Kidney (tissue), 14 donors: Measurements from ENCODE around the gene CARD10. TPM values are rescaled to one million over a fixed set of nuclear protein-coding genes. Genes with fewer than 3 reads are reported as not detected.

Experiments
- DNase-seq, 5 donors: peaks; one replicate each; pipeline ENCODE4 v3.0.0-alpha.2; 2013 to 2020
- FAIRE-seq: peaks from 2 replicates; lab custom pipeline; 2012; peaks lifted over from hg19 to GRCh38; lab: Jason Lieb, UNC
- H3K27ac ChIP-seq, 2 donors: one replicate each; pipeline ENCODE4 v1.7.0; 2013; ENCODE audit warnings: low read depth in 2 of 2, low read length in 2 of 2, inconsistent platforms in 1 of 2
- H3K27me3 ChIP-seq: one replicate; pipeline ENCODE4 v1.7.1; 2013; ENCODE audit warnings: low read length, inconsistent platforms; ENCODE audit not compliant: control insufficient read depth, insufficient read depth
- H3K36me3 ChIP-seq, 3 donors: one replicate each; pipeline versions ENCODE4 v1.7.0 to v1.7.1; 2013; ENCODE audit warnings: low read length in 3 of 3, control low read depth in 1 of 3, inconsistent platforms in 1 of 3; ENCODE audit not compliant: insufficient read depth in 3 of 3, control insufficient read depth in 2 of 3
- H3K4me1 ChIP-seq, 3 donors: one replicate each; pipeline versions ENCODE4 v1.7.0 to v1.7.1; 2013; ENCODE audit warnings: low read length in 3 of 3, inconsistent platforms in 1 of 3, low read depth in 1 of 3; ENCODE audit not compliant: control insufficient read depth in 2 of 3, insufficient read depth in 2 of 3
- H3K4me3 ChIP-seq, 3 donors: one replicate each; pipeline versions ENCODE4 v1.7.0 to v1.8.1; 2013; ENCODE audit warnings: low read length in 3 of 3, control low read depth in 1 of 3, inconsistent platforms in 1 of 3
- H3K9ac ChIP-seq, 3 donors: one replicate each; pipeline versions ENCODE4 v1.7.0 to v1.7.1; 2013; ENCODE audit warnings: low read length in 3 of 3, control low read depth in 1 of 3, inconsistent platforms in 1 of 3
- H3K9me3 ChIP-seq, 3 donors: one replicate each; pipeline versions ENCODE4 v1.7.0 to v1.7.1; 2013; ENCODE audit warnings: low read length in 3 of 3, control low read depth in 1 of 3, inconsistent platforms in 1 of 3; ENCODE audit not compliant: control insufficient read depth in 2 of 3, insufficient read depth in 1 of 3
- intact Hi-C: fragments of 100-400 bp; cut with DNase I; formaldehyde crosslinking; loops from one replicate; pipeline ENCODE4 v1.11.1; 2022
- polyA plus RNA-seq: library from polyadenylated mRNA; stranded (reverse); fragments of 350-450 nt; fragmentation: Illumina TruSeq; extraction: RNeasy Lipid Tissue Mini Kit (QIAGEN cat#74804); gene quantifications from one replicate; pipeline ENCODE4 v1.2.3, GENCODE V29; 2014; ENCODE audit warnings: low read depth, low replicate concordance; ENCODE audit not compliant: insufficient read depth
- total RNA-seq: library from RNA; stranded (reverse); fragmentation: NEBNext Ultra II Directional; extraction: Animal tissue kit (Norgen Biotek cat#: 25700); gene quantifications from one replicate; pipeline ENCODE4 v1.2.1, GENCODE V29; 2021
- TF ChIP-seq, protein P1 (sequence below): IDR thresholded peaks from 3 replicates; pipeline ENCODE4 v1.5.1; 2012; ENCODE audit warnings: mild to moderate bottlenecking, moderate library complexity, borderline replicate concordance; ENCODE audit not compliant: insufficient read depth; ENCODE audit errors: extremely low read depth
- donor health status: control.
- donor health status: control.
- donor health status: control.
- donor health status: control.
- donor health status: control.
- donor health status: DM: yes; HTN: yes; CAD: no.
- donor health status: Normal renal cell carcinoma (clear cell type).

Gene CARD10
- total and polyA plus RNA-seq, 2 donors from 2014 or later = 32.4 to 42.3 TPM

DNA sequence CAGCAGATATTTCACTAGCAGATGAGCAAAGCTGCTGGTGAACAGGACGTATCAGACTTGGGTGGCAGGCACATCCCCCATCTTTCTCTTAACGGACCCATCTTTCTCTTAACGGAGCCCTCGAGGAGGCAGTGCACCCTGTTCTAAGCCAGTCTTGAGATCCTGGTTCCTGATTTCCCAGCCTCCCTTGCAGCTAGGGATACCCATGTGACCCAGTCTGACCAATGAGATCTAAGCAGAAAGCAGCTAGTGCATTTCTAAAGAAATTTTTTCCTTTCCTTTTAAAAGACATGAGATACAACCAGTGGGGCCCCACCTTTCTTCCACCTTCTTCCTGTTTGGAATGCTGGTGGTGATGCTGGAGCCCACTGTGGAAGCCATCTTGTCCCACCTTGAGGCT is 78.3 kb downstream of the CARD10 start:
- no peak for FAIRE-seq
- no peak for DNase-seq
- Histone ChIP-seq H3K4me3 (no peak overlapping the region), H3K27me3 (no peaks in the 10 kb centered on the region), H3K9me3 (peaks cover 0 to 4% (median 0%) of the 10 kb centered on the region in 3 donors), H3K9ac (no peak overlapping the region), H3K27ac (no peak overlapping the region), H3K4me1 (no peaks in the 10 kb centered on the region), H3K36me3 (no peaks in the 10 kb centered on the region)
- intact Hi-C loops = no loop called here
- TF ChIP-seq, protein P1, sequence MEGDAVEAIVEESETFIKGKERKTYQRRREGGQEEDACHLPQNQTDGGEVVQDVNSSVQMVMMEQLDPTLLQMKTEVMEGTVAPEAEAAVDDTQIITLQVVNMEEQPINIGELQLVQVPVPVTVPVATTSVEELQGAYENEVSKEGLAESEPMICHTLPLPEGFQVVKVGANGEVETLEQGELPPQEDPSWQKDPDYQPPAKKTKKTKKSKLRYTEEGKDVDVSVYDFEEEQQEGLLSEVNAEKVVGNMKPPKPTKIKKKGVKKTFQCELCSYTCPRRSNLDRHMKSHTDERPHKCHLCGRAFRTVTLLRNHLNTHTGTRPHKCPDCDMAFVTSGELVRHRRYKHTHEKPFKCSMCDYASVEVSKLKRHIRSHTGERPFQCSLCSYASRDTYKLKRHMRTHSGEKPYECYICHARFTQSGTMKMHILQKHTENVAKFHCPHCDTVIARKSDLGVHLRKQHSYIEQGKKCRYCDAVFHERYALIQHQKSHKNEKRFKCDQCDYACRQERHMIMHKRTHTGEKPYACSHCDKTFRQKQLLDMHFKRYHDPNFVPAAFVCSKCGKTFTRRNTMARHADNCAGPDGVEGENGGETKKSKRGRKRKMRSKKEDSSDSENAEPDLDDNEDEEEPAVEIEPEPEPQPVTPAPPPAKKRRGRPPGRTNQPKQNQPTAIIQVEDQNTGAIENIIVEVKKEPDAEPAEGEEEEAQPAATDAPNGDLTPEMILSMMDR = no peak

Other genes with a start within 250 kb of the CARD10 start
- 30.2 TPM for gene CYTH4, start 236.9 kb downstream of the CARD10 start, total RNA-seq
- 1.9 TPM for gene CYTH4, start 236.9 kb downstream of the CARD10 start, polyA plus RNA-seq
- gene ELFN2, start 91.9 kb downstream of the CARD10 start, total RNA-seq = 4.6 TPM
- 0.19 TPM for gene ELFN2, start 91.9 kb downstream of the CARD10 start, polyA plus RNA-seq
- 31.1 TPM for gene MFNG, start 33.0 kb downstream of the CARD10 start, total RNA-seq
- gene MFNG, start 33.0 kb downstream of the CARD10 start, polyA plus RNA-seq = 9.1 TPM
- 68.5 TPM for gene CDC42EP1, start 41.1 kb upstream of the CARD10 start, total RNA-seq
- 29.5 TPM for gene CDC42EP1, start 41.1 kb upstream of the CARD10 start, polyA plus RNA-seq
- 20.4 TPM for gene LGALS2, start 60.7 kb upstream of the CARD10 start, total RNA-seq
- 372 TPM for gene LGALS2, start 60.7 kb upstream of the CARD10 start, polyA plus RNA-seq
- gene GGA1, start 89.4 kb upstream of the CARD10 start, total RNA-seq = 61.2 TPM
- gene GGA1, start 89.4 kb upstream of the CARD10 start, polyA plus RNA-seq = 37.5 TPM
- gene SH3BP1, start 120.3 kb upstream of the CARD10 start, total RNA-seq = 12.8 TPM
- gene SH3BP1, start 120.3 kb upstream of the CARD10 start, polyA plus RNA-seq = 2.2 TPM
- 6.3 TPM for gene PDXP, start 139.3 kb upstream of the CARD10 start, total RNA-seq
- 29.6 TPM for gene PDXP, start 139.3 kb upstream of the CARD10 start, polyA plus RNA-seq
- gene LGALS1, start 156.2 kb upstream of the CARD10 start, total RNA-seq = 227 TPM
- 496 TPM for gene LGALS1, start 156.2 kb upstream of the CARD10 start, polyA plus RNA-seq
- gene NOL12, start 166.9 kb upstream of the CARD10 start, total RNA-seq = 27.5 TPM
- gene NOL12, start 166.9 kb upstream of the CARD10 start, polyA plus RNA-seq = 26.3 TPM
- 125 TPM for gene TRIOBP, start 177.6 kb upstream of the CARD10 start, total RNA-seq
- gene TRIOBP, start 177.6 kb upstream of the CARD10 start, polyA plus RNA-seq = 32.1 TPM